Sigmoid colon (tissue), 4 donors: ENCODE measurements around the gene PLEKHG4B.

Experiments
- EP300 ChIP-seq, 4 donors: sonication (generic); formaldehyde crosslinking; IDR thresholded peaks; one replicate each; pipeline ENCODE4 v1.6.1; 2017; ENCODE audit warnings: antibody characterized with exemption in 4 of 4
- POLR2AphosphoS5 ChIP-seq, 4 donors: sonication (generic); formaldehyde crosslinking; IDR thresholded peaks; one replicate each; pipeline ENCODE4 v1.6.1; 2017; ENCODE audit warnings: antibody characterized with exemption in 4 of 4
- TF ChIP-seq, protein P1 (sequence below), 4 experiments: fragments of 450-650 bp in 3 of 4; fragments of 200-600 bp in 1 of 4; IDR thresholded peaks; one replicate each; pipeline ENCODE4 v1.5.1; 2016 to 2019; ENCODE audit warnings: antibody characterized with exemption in 4 of 4, mild to moderate bottlenecking in 3 of 4, moderate library complexity in 2 of 4

DNA sequence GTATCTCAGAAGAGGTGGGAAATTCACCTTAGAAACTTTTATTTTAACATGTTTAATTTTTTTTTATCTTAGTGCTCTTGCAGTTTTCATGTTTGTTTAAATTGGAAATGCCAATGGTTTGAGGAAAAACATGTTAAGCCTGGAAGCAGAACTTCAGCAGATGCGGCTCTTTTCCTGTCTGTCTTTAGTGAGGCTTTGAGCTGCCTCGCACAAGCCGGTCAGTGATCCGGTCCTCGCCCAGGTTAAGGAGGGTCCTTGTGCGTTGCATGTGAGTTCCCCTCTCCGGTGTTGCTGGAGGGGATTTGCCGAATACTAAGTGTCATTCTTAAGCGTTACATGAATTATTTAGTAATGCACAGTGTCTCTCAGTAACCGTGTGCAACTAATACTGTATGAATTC is 9.4 kb upstream of the PLEKHG4B start:
- no peak for TF ChIP-seq EP300 (IDR thresholded peaks at IDR 0.05)
- TF ChIP-seq, protein P1, sequence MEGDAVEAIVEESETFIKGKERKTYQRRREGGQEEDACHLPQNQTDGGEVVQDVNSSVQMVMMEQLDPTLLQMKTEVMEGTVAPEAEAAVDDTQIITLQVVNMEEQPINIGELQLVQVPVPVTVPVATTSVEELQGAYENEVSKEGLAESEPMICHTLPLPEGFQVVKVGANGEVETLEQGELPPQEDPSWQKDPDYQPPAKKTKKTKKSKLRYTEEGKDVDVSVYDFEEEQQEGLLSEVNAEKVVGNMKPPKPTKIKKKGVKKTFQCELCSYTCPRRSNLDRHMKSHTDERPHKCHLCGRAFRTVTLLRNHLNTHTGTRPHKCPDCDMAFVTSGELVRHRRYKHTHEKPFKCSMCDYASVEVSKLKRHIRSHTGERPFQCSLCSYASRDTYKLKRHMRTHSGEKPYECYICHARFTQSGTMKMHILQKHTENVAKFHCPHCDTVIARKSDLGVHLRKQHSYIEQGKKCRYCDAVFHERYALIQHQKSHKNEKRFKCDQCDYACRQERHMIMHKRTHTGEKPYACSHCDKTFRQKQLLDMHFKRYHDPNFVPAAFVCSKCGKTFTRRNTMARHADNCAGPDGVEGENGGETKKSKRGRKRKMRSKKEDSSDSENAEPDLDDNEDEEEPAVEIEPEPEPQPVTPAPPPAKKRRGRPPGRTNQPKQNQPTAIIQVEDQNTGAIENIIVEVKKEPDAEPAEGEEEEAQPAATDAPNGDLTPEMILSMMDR (IDR thresholded peaks at IDR 0.05): no peak
- no peak for TF ChIP-seq POLR2AphosphoS5 (IDR thresholded peaks at IDR 0.05)
